Measurements from ENCODE around the gene ARTN. TPM values are rescaled to one million over a fixed set of nuclear protein-coding genes. Genes with fewer than 3 reads are reported as not detected.

Gene ARTN
- total and polyA plus RNA-seq, 9 of the 15 experiments (the other 6 are each of a cell fraction or from before 2014, with no cell fraction given), result 0.06 to 0.38 TPM; not detected in 7

GRCh38 chr1:43934101-43934985 is 742 bp downstream of the ARTN start (continued):
- TF ChIP-seq, protein P1, sequence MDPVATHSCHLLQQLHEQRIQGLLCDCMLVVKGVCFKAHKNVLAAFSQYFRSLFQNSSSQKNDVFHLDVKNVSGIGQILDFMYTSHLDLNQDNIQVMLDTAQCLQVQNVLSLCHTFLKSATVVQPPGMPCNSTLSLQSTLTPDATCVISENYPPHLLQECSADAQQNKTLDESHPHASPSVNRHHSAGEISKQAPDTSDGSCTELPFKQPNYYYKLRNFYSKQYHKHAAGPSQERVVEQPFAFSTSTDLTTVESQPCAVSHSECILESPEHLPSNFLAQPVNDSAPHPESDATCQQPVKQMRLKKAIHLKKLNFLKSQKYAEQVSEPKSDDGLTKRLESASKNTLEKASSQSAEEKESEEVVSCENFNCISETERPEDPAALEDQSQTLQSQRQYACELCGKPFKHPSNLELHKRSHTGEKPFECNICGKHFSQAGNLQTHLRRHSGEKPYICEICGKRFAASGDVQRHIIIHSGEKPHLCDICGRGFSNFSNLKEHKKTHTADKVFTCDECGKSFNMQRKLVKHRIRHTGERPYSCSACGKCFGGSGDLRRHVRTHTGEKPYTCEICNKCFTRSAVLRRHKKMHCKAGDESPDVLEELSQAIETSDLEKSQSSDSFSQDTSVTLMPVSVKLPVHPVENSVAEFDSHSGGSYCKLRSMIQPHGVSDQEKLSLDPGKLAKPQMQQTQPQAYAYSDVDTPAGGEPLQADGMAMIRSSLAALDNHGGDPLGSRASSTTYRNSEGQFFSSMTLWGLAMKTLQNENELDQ (CRISPR knock-in tag; IDR thresholded peaks at IDR 0.05; ENCODE audit: borderline replicate concordance), result 0 out of 2 replicates have a peak, but pooled peaks have one; percentile 15
- no peak for TF ChIP-seq PHB2 (IDR thresholded peaks at IDR 0.05; ENCODE audit: low read depth)
- 0 out of 4 replicates have a peak, but pooled peaks of 1 of the 2 experiments have one; percentile 11 for TF ChIP-seq TRIM24 (IDR thresholded peaks at IDR 0.05)
- no peak for TF ChIP-seq ZBTB1 (CRISPR knock-in tag; IDR thresholded peaks at IDR 0.05; ENCODE audit: borderline replicate concordance, low read depth)
- no peak; the same call in 1 of the 2 replicates for TF ChIP-seq LCOR (CRISPR knock-in tag; IDR thresholded peaks at IDR 0.05)
- no peak for TF ChIP-seq DDX20 (tag; IDR thresholded peaks at IDR 0.05; ENCODE audit: low read depth)
- TF ChIP-seq, protein P2, sequence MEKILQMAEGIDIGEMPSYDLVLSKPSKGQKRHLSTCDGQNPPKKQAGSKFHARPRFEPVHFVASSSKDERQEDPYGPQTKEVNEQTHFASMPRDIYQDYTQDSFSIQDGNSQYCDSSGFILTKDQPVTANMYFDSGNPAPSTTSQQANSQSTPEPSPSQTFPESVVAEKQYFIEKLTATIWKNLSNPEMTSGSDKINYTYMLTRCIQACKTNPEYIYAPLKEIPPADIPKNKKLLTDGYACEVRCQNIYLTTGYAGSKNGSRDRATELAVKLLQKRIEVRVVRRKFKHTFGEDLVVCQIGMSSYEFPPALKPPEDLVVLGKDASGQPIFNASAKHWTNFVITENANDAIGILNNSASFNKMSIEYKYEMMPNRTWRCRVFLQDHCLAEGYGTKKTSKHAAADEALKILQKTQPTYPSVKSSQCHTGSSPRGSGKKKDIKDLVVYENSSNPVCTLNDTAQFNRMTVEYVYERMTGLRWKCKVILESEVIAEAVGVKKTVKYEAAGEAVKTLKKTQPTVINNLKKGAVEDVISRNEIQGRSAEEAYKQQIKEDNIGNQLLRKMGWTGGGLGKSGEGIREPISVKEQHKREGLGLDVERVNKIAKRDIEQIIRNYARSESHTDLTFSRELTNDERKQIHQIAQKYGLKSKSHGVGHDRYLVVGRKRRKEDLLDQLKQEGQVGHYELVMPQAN (IDR thresholded peaks at IDR 0.05; ENCODE audit: borderline replicate concordance), result no peak
- TF ChIP-seq, protein P3, sequence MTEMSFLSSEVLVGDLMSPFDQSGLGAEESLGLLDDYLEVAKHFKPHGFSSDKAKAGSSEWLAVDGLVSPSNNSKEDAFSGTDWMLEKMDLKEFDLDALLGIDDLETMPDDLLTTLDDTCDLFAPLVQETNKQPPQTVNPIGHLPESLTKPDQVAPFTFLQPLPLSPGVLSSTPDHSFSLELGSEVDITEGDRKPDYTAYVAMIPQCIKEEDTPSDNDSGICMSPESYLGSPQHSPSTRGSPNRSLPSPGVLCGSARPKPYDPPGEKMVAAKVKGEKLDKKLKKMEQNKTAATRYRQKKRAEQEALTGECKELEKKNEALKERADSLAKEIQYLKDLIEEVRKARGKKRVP (CRISPR knock-in tag; IDR thresholded peaks at IDR 0.05), result no peak
- TF ChIP-seq JUNB (CRISPR knock-in tag; conservative IDR thresholded peaks at IDR 0.05), result no peak
- TF ChIP-seq ASH1L (IDR thresholded peaks at IDR 0.05; ENCODE audit: borderline replicate concordance, low read depth, partially characterized antibody), result no peak
- TF ChIP-seq MTA2 (IDR thresholded peaks at IDR 0.05; ENCODE audit: low read depth), result no peak
- TF ChIP-seq, protein P4, sequence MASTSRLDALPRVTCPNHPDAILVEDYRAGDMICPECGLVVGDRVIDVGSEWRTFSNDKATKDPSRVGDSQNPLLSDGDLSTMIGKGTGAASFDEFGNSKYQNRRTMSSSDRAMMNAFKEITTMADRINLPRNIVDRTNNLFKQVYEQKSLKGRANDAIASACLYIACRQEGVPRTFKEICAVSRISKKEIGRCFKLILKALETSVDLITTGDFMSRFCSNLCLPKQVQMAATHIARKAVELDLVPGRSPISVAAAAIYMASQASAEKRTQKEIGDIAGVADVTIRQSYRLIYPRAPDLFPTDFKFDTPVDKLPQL (IDR thresholded peaks at IDR 0.05; ENCODE audit: extremely low read depth, insufficient read length), result no peak
- no peak for TF ChIP-seq PHTF2 (CRISPR knock-in tag; IDR thresholded peaks at IDR 0.05)
- no peak for TF ChIP-seq E2F3 (CRISPR knock-in tag; IDR thresholded peaks at IDR 0.05)
- no peak for TF ChIP-seq SREBF2 (CRISPR knock-in tag; IDR thresholded peaks at IDR 0.05)
- TF ChIP-seq FOXK2 (conservative IDR thresholded peaks at IDR 0.05 in 1 of 2, IDR thresholded peaks at IDR 0.05 in 1 of 2; ENCODE audit: low read depth in 2 of 2), result no peak
- TF ChIP-seq ZNF133 (CRISPR knock-in tag; IDR thresholded peaks at IDR 0.05), result no peak
- TF ChIP-seq, protein P5, sequence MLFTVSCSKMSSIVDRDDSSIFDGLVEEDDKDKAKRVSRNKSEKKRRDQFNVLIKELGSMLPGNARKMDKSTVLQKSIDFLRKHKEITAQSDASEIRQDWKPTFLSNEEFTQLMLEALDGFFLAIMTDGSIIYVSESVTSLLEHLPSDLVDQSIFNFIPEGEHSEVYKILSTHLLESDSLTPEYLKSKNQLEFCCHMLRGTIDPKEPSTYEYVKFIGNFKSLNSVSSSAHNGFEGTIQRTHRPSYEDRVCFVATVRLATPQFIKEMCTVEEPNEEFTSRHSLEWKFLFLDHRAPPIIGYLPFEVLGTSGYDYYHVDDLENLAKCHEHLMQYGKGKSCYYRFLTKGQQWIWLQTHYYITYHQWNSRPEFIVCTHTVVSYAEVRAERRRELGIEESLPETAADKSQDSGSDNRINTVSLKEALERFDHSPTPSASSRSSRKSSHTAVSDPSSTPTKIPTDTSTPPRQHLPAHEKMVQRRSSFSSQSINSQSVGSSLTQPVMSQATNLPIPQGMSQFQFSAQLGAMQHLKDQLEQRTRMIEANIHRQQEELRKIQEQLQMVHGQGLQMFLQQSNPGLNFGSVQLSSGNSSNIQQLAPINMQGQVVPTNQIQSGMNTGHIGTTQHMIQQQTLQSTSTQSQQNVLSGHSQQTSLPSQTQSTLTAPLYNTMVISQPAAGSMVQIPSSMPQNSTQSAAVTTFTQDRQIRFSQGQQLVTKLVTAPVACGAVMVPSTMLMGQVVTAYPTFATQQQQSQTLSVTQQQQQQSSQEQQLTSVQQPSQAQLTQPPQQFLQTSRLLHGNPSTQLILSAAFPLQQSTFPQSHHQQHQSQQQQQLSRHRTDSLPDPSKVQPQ (CRISPR knock-in tag; IDR thresholded peaks at IDR 0.05; ENCODE audit: borderline replicate concordance), result no peak

Data from K562 (cell line).